GM06990 (cell line): ENCODE results near the gene ABR.
"Not testable (repeated sequence)": the region's sequence is repeated elsewhere in the genome, so short reads cannot be mapped to it uniquely, and the experiment has no call there.

Experiments used
- DNase-seq: peaks from one replicate; pipeline ENCODE4 v3.0.0-alpha.2; 2011; ENCODE audit not compliant: insufficient read length; ENCODE audit errors: extremely low read depth
- H3K27me3 ChIP-seq: replicated peaks from 2 replicates; pipeline ENCODE4 v1.6.0; 2011; ENCODE audit warnings: low read length; ENCODE audit not compliant: control insufficient read depth, insufficient read depth
- H3K36me3 ChIP-seq: 2 replicates; pipeline ENCODE4 v1.5.1; 2011; ENCODE audit warnings: low read length; ENCODE audit not compliant: control insufficient read depth, insufficient read depth
- H3K4me3 ChIP-seq: replicated peaks from 2 replicates; pipeline ENCODE4 v1.5.1; 2011; ENCODE audit warnings: low read depth, mild to moderate bottlenecking, control low read depth, low read length
- CTCF ChIP-seq: IDR thresholded peaks from 2 replicates; pipeline ENCODE4 v1.5.1; 2011; ENCODE audit warnings: low read length, control low read depth, mild to moderate bottlenecking, inconsistent platforms; ENCODE audit not compliant: insufficient read depth, poor library complexity, severe bottlenecking

ABR gene

GRCh38 chr17:1047879-1048470, 131.8 kb downstream of the ABR start:
- H3K27me3 ChIP-seq, result no peaks in the 10 kb centered on the region
- DNase-seq, result no peak
- no peak overlapping the region for H3K4me3 ChIP-seq
- TF ChIP-seq CTCF, result no peak
- H3K36me3 ChIP-seq, result peaks cover 17% of the 10 kb centered on the region

- Histone ChIP-seq H3K27me3 (no peaks in the 10 kb centered on the region), H3K4me3 (no peak overlapping the region), H3K36me3 (peaks cover 17% of the 10 kb centered on the region)
- TF ChIP-seq CTCF, result no peak
- no peak for DNase-seq
These were observed 132.5 kb downstream of the ABR start for GRCh38 chr17:1047177-1047878.

- Histone ChIP-seq H3K27me3 (no peaks in the 10 kb centered on the region), H3K4me3 (no peak overlapping the region), H3K36me3 (peaks cover 18% of the 10 kb centered on the region)
- no peak for TF ChIP-seq CTCF
- no peak for DNase-seq
These were observed 134.3 kb downstream of the ABR start for GRCh38 chr17:1045456-1045855.

GRCh38 chr17:1044387-1045009, 135.3 kb downstream of the ABR start:
- not testable (repeated sequence) for H3K27me3 ChIP-seq, H3K4me3 ChIP-seq, DNase-seq
- H3K36me3 ChIP-seq, result peaks cover 14% of the 10 kb centered on the region

- H3K36me3 ChIP-seq, result peaks cover 17% of the 10 kb centered on the region
- TF ChIP-seq CTCF, result no peak
- H3K27me3 ChIP-seq, result no peaks in the 10 kb centered on the region
- no peak for DNase-seq
- H3K4me3 ChIP-seq, result no peak overlapping the region
These were observed 136.1 kb downstream of the ABR start for GRCh38 chr17:1043601-1044251.

GRCh38 chr17:1042486-1042885, 137.3 kb downstream of the ABR start:
- TF ChIP-seq CTCF, result no peak
- H3K27me3 ChIP-seq, result no peaks in the 10 kb centered on the region
- H3K36me3 ChIP-seq, result peaks cover 20% of the 10 kb centered on the region
- DNase-seq, result no peak
- H3K4me3 ChIP-seq, result no peak overlapping the region
